Peyer's patch (tissue), 4 donors: Measurements from ENCODE around the gene SMC1B.

Experiments
- CTCF ChIP-seq, 6 experiments: fragments of 450-650 bp in 4 of 6; fragments of 200-600 bp in 2 of 6; sonication (generic) in 1 of 6; IDR thresholded peaks; one replicate each; pipeline ENCODE4 v1.5.1; 2017 to 2019; ENCODE audit warnings: antibody characterized with exemption in 6 of 6, mild to moderate bottlenecking in 3 of 6, moderate library complexity in 1 of 6
- POLR2A ChIP-seq, 2 donors: fragments of 450-650 bp; IDR thresholded peaks; one replicate each; pipeline ENCODE4 v1.5.1; 2017; ENCODE audit warnings: antibody characterized with exemption in 2 of 2, mild to moderate bottlenecking in 2 of 2, moderate library complexity in 2 of 2

- TF ChIP-seq CTCF (IDR thresholded peaks at IDR 0.05) (no peak), POLR2A (IDR thresholded peaks at IDR 0.05) (no peak)
These were observed 24.9 kb upstream of the SMC1B start for GRCh38 chr22:45438336-45438735.
